ENCODE results near the gene ACSS2. TPM values are rescaled to one million over a fixed set of nuclear protein-coding genes. Genes with fewer than 3 reads are reported as not detected.

Gene ACSS2
- polyA plus RNA-seq, 2 of the 4 experiments (the other 2 are of a cell fraction), result 22.1 to 24.1 TPM

DNA sequence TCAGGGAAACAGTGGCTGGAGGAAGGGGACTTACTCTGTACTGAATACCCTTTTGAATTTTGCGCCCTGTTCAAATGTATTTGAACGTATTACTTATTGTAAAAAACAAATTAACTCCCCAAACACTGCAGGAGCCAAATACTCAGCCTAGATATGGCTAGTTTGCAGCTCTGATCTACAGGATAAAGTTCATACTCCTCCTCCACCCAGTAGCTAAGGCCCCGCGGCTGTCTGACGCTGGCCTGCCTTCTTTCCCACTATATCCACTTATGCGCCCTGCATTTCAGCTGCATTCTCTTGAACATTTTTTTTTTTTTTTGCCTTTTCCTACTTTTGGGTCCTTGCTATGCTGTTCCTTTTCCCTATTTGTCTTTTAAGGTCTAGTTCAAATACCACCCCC lies 72.7 kb downstream of the ACSS2 start:
- Histone ChIP-seq H3K4me2 (no peak overlapping the region), H3K9me3 (no peaks in the 10 kb centered on the region), H3K4me3 (no peak overlapping the region), H3K4me1 (peaks cover 6% of the 10 kb centered on the region; the same call in 2 of the 3 replicates), H3K27ac (no peak overlapping the region)
- WGBS (ENCODE audit: missing lambda C conversion rate), result 98% methylated on average over 6 of the region's 6 CpGs
- CTCF ChIA-PET, result interaction anchor here (0.7 to 13.1 kb wide), 4 partner anchors 18 to 469 kb away, joined by 3 to 207 read pairs (median 3); partner anchors contain the start of genes ACSS2 and GGT7
- ATAC-seq (no peak), DNase-seq (ENCODE audit: low read depth in 1 of 2, low spot score in 1 of 2) (no peak), FAIRE-seq (no peak)
- no peak for TF ChIP-seq FOSB (CRISPR knock-in tag; IDR thresholded peaks at IDR 0.05)
- no peak for TF ChIP-seq RFX5 (IDR thresholded peaks at IDR 0.05)
- no peak for TF ChIP-seq HOXB5 (CRISPR knock-in tag; IDR thresholded peaks at IDR 0.05)
- no peak for TF ChIP-seq CBX2 (IDR thresholded peaks at IDR 0.05; ENCODE audit: borderline replicate concordance, low read depth)
- no peak for TF ChIP-seq POLR2AphosphoS2 (conservative IDR thresholded peaks at IDR 0.05; ENCODE audit: low read length)
- no peak for TF ChIP-seq SREBF2 (IDR thresholded peaks at IDR 0.05)
- TF ChIP-seq RNF2 (IDR thresholded peaks at IDR 0.05; ENCODE audit: borderline replicate concordance, low read depth), result no peak
- no peak for TF ChIP-seq RARB (CRISPR knock-in tag; IDR thresholded peaks at IDR 0.05)
- TF ChIP-seq, protein P1, sequence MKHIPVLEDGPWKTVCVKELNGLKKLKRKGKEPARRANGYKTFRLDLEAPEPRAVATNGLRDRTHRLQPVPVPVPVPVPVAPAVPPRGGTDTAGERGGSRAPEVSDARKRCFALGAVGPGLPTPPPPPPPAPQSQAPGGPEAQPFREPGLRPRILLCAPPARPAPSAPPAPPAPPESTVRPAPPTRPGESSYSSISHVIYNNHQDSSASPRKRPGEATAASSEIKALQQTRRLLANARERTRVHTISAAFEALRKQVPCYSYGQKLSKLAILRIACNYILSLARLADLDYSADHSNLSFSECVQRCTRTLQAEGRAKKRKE (CRISPR knock-in tag; IDR thresholded peaks at IDR 0.05; ENCODE audit: low read depth), result no peak
- no peak for TF ChIP-seq CHD4 (IDR thresholded peaks at IDR 0.05; ENCODE audit: borderline replicate concordance)
- no peak for TF ChIP-seq CBX8 (IDR thresholded peaks at IDR 0.05)
- TF ChIP-seq RAD21 (conservative IDR thresholded peaks at IDR 0.05 in 1 of 2, IDR thresholded peaks at IDR 0.05 in 1 of 2), result no peak
- TF ChIP-seq, protein P2, sequence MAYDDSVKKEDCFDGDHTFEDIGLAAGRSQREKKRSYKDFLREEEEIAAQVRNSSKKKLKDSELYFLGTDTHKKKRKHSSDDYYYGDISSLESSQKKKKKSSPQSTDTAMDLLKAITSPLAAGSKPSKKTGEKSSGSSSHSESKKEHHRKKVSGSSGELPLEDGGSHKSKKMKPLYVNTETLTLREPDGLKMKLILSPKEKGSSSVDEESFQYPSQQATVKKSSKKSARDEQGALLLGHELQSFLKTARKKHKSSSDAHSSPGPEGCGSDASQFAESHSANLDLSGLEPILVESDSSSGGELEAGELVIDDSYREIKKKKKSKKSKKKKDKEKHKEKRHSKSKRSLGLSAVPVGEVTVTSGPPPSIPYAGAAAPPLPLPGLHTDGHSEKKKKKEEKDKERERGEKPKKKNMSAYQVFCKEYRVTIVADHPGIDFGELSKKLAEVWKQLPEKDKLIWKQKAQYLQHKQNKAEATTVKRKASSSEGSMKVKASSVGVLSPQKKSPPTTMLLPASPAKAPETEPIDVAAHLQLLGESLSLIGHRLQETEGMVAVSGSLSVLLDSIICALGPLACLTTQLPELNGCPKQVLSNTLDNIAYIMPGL (CRISPR knock-in tag; IDR thresholded peaks at IDR 0.05; ENCODE audit: borderline replicate concordance), result no peak
- no peak for TF ChIP-seq CHD2 (IDR thresholded peaks at IDR 0.05; ENCODE audit: low read length, partially characterized antibody)
- no peak for TF ChIP-seq ESRRA (IDR thresholded peaks at IDR 0.05; ENCODE audit: borderline replicate concordance, low read length)
- TF ChIP-seq, protein P3, sequence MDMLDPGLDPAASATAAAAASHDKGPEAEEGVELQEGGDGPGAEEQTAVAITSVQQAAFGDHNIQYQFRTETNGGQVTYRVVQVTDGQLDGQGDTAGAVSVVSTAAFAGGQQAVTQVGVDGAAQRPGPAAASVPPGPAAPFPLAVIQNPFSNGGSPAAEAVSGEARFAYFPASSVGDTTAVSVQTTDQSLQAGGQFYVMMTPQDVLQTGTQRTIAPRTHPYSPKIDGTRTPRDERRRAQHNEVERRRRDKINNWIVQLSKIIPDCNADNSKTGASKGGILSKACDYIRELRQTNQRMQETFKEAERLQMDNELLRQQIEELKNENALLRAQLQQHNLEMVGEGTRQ (IDR thresholded peaks at IDR 0.05), result no peak
- POLR2A ChIA-PET, result no interaction called here

DNA sequence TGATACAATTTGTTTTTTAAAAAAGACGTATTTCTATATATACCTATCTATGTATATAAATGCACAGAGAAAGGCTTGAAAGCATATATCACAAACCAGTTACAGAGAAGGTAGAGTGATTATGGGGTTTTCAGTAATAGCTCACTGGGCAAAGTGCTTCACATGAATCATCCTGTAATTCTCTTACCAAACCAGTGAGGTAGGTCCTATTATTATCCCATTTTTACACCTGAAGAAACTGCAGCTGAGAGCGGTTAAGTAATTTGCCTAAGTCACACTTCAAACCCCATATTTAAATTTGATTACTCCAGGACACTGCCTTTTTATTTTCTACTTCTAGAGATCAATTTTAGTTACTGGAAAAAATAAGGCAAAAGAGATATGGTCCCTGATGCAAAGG lies 74.8 kb downstream of the ACSS2 start:
- FAIRE-seq (no peak), DNase-seq (ENCODE audit: low read depth in 1 of 2, low spot score in 1 of 2) (no peak), ATAC-seq (no peak)
- H3K27ac ChIP-seq, result no peak overlapping the region
- H3K4me1 ChIP-seq, result peaks cover 9% of the 10 kb centered on the region
- WGBS (ENCODE audit: missing lambda C conversion rate), result 90% methylated on average over 2 of the region's 2 CpGs
- TF ChIP-seq KDM5A (IDR thresholded peaks at IDR 0.05) (no peak), NFE2L2 (conservative IDR thresholded peaks at IDR 0.05; ENCODE audit: low read length) (no peak), ZSCAN20 (CRISPR knock-in tag; IDR thresholded peaks at IDR 0.05) (no peak), JUN (IDR thresholded peaks at IDR 0.05) (no peak), HOXB13 (CRISPR knock-in tag; IDR thresholded peaks at IDR 0.05; ENCODE audit: low read depth) (no peak), FOXS1 (CRISPR knock-in tag; IDR thresholded peaks at IDR 0.05) (no peak), JUNB (IDR thresholded peaks at IDR 0.05) (no peak), CBX2 (IDR thresholded peaks at IDR 0.05; ENCODE audit: borderline replicate concordance, low read depth) (no peak), ZNF302 (CRISPR knock-in tag; IDR thresholded peaks at IDR 0.05) (no peak), RCOR1 (IDR thresholded peaks at IDR 0.05; ENCODE audit: low read depth, low read length) (no peak), MYC (IDR thresholded peaks at IDR 0.05; ENCODE audit: borderline replicate concordance, low read length) (no peak), EP300 (IDR thresholded peaks at IDR 0.05) (no peak)
- TF ChIP-seq, protein P4, sequence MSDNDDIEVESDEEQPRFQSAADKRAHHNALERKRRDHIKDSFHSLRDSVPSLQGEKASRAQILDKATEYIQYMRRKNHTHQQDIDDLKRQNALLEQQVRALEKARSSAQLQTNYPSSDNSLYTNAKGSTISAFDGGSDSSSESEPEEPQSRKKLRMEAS (IDR thresholded peaks at IDR 0.05), result no peak
- TF ChIP-seq, protein P5, sequence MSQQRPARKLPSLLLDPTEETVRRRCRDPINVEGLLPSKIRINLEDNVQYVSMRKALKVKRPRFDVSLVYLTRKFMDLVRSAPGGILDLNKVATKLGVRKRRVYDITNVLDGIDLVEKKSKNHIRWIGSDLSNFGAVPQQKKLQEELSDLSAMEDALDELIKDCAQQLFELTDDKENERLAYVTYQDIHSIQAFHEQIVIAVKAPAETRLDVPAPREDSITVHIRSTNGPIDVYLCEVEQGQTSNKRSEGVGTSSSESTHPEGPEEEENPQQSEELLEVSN (IDR thresholded peaks at IDR 0.05; ENCODE audit: borderline replicate concordance, low read depth), result no peak
- H3K4me2 ChIP-seq, result no peak overlapping the region
- POLR2A ChIA-PET, result no interaction called here
- no peaks in the 10 kb centered on the region for H3K9me3 ChIP-seq
- no peak overlapping the region for H3K4me3 ChIP-seq
- CTCF ChIA-PET, result interaction anchor here (0.9 to 13.1 kb wide), 3 partner anchors 13 to 86 kb away, joined by 3 to 207 read pairs (median 3); partner anchors contain the start of genes ACSS2 and GGT7
